Amniotic stem cell (primary cell): ENCODE measurements around the gene KSR1.
"Not testable (repeated sequence)": the region's sequence is repeated elsewhere in the genome, so short reads cannot be mapped to it uniquely, and the experiment has no call there.

ENCODE experiments used
- DNase-seq: peaks from one replicate; lab custom pipeline; 2025; lab: John Stamatoyannopoulos, UW

The KSR1 gene

GRCh38 chr17:27657620-27658019, 201.4 kb downstream of the KSR1 start:
- no peak for DNase-seq

GRCh38 chr17:27659683-27660082, 203.4 kb downstream of the KSR1 start:
- DNase-seq = no peak

GRCh38 chr17:27660436-27660835, 204.2 kb downstream of the KSR1 start:
- DNase-seq = no peak

GRCh38 chr17:27663936-27664605, 207.8 kb downstream of the KSR1 start:
- no peak for DNase-seq

- no peak for DNase-seq
Measured at GRCh38 chr17:27664606-27664965, 208.3 kb downstream of the KSR1 start.

- DNase-seq = no peak
Measured at GRCh38 chr17:27665549-27665948, 209.3 kb downstream of the KSR1 start.

- not testable (repeated sequence) for DNase-seq
Measured at GRCh38 chr17:27666270-27666669, 210.0 kb downstream of the KSR1 start.

- DNase-seq = no peak
Measured at GRCh38 chr17:27666831-27667560, 210.7 kb downstream of the KSR1 start.

- no peak for DNase-seq
Measured at GRCh38 chr17:27667656-27668487, 211.6 kb downstream of the KSR1 start.

GRCh38 chr17:27668488-27668823, 212.2 kb downstream of the KSR1 start:
- no peak for DNase-seq

- no peak for DNase-seq
Measured at GRCh38 chr17:27669136-27669535, 212.9 kb downstream of the KSR1 start.

GRCh38 chr17:27669850-27670249, 213.6 kb downstream of the KSR1 start:
- DNase-seq = no peak

- no peak for DNase-seq
Measured at GRCh38 chr17:27670791-27671590, 214.7 kb downstream of the KSR1 start.

GRCh38 chr17:27671591-27671910, 215.3 kb downstream of the KSR1 start:
- DNase-seq = no peak

GRCh38 chr17:27671977-27672480, 215.8 kb downstream of the KSR1 start:
- DNase-seq = not testable (repeated sequence)

GRCh38 chr17:27674335-27674734, 218.1 kb downstream of the KSR1 start:
- no peak for DNase-seq
